Panc1 (cell line): ENCODE results near the gene FAM174C. TPM values are rescaled to one million over a fixed set of nuclear protein-coding genes. Genes with fewer than 3 reads are reported as not detected.
A peak's percentile ranks its signal among the peaks of the same experiment; 100 is the strongest.
"Not testable (repeated sequence)": the region's sequence is repeated elsewhere in the genome, so short reads cannot be mapped to it uniquely, and the experiment has no call there.

Source experiments
- ATAC-seq: fragments of 200-7000 bp; cut with Tn5 transposase; 2 replicates; pipeline ENCODE4 v1.9.1; 2020; ENCODE audit warnings: mild to moderate bottlenecking, moderate library complexity
- BruUV-seq: library from RNA; stranded (reverse); fragments of 400-500 nt; replicated peaks from 2 replicates; lab custom pipeline; 2021; lab: Mats Ljungman, UMichigan
- CTCF ChIA-PET: fragments of 300-600 bp; sonication (Branson Sonifier 250); formaldehyde crosslinking; loops from one replicate; lab custom pipeline; 2022; ENCODE audit warnings: antibody characterized with exemption; lab: Charles Lee
- POLR2A ChIA-PET: fragments of 300-600 bp; sonication (Branson Sonifier 250); formaldehyde crosslinking; loops from one replicate; lab custom pipeline; 2022; ENCODE audit warnings: antibody characterized with exemption; lab: Charles Lee
- DNase-seq: peaks from one replicate; pipeline ENCODE4 v3.0.0-alpha.2; 2010; ENCODE audit warnings: low read depth, low spot score
- H3K27ac ChIP-seq: 2 replicates; pipeline ENCODE4 v1.5.1; 2011; ENCODE audit warnings: mild to moderate bottlenecking, low read length, inconsistent platforms
- H3K27me3 ChIP-seq: fragments of 200-500 bp; sonication (Bioruptor generic); 2 replicates; pipeline ENCODE4 v1.6.0; 2014; ENCODE audit warnings: low read length, inconsistent platforms; ENCODE audit not compliant: control insufficient read depth, insufficient read depth
- H3K36me3 ChIP-seq: fragments of 200-500 bp; sonication (Bioruptor generic); 2 replicates; pipeline ENCODE4 v1.5.1; 2014; ENCODE audit warnings: inconsistent platforms, mild to moderate bottlenecking, low read length, moderate library complexity; ENCODE audit not compliant: control insufficient read depth, insufficient read depth
- H3K4me1 ChIP-seq: 2 replicates; pipeline ENCODE4 v1.5.1; 2011; ENCODE audit warnings: inconsistent platforms, mild to moderate bottlenecking, low read length, moderate library complexity; ENCODE audit not compliant: control insufficient read depth, insufficient read depth
- H3K4me3 ChIP-seq, 2 experiments: 2 replicates each; pipeline ENCODE4 v1.5.1; 2011 to 2012; ENCODE audit warnings: low read depth in 2 of 2, low read length in 2 of 2, mild to moderate bottlenecking in 2 of 2, inconsistent platforms in 1 of 2, moderate library complexity in 1 of 2
- H3K9me3 ChIP-seq: fragments of 200-500 bp; sonication (Bioruptor generic); 2 replicates; pipeline ENCODE4 v1.5.1; 2014; ENCODE audit warnings: low read depth, mild to moderate bottlenecking, inconsistent platforms, low read length, moderate library complexity; ENCODE audit not compliant: control insufficient read depth, insufficient read depth
- POLR2AphosphoS5 ChIP-seq: IDR thresholded peaks from 2 replicates; pipeline ENCODE4 v1.6.1; 2012; ENCODE audit warnings: mild to moderate bottlenecking, low read depth, low read length, moderate library complexity
- SIN3A ChIP-seq: IDR thresholded peaks from 2 replicates; pipeline ENCODE4 v1.6.1; 2012; ENCODE audit warnings: low read depth, mild to moderate bottlenecking, low read length, moderate library complexity, borderline replicate concordance; ENCODE audit not compliant: insufficient read depth
- TCF7L2 ChIP-seq: IDR thresholded peaks from 2 replicates; pipeline ENCODE4 v1.6.1; 2011; ENCODE audit warnings: mild to moderate bottlenecking, low read depth, low read length, inconsistent platforms
- in situ Hi-C: cut with HindIII; loops from 2 replicates; pipeline ENCODE4 v1.10.0; 2016; ENCODE audit warnings: low sequenced_read_pairs, low pct_unique_long_range_greater_than_20kb
- intact Hi-C: fragments of 100-400 bp; cut with micrococcal nuclease; formaldehyde crosslinking; loops from one replicate; pipeline ENCODE4 v1.10.0; 2022; ENCODE audit not compliant: unreplicated experiment
- total RNA-seq: library from RNA; stranded (reverse); gene quantifications from one replicate; pipeline ENCODE4 v1.2.1, GENCODE V29; 2021; ENCODE audit not compliant: unreplicated experiment
- TF ChIP-seq, protein P1 (sequence below), 2 experiments: IDR thresholded peaks; 2 replicates each; pipeline ENCODE4 v1.6.1; 2011 to 2012; ENCODE audit warnings: low read depth in 2 of 2, control low read depth in 1 of 2, low read length in 1 of 2, mild to moderate bottlenecking in 1 of 2, moderate library complexity in 1 of 2; ENCODE audit not compliant: insufficient read depth in 1 of 2
- TF ChIP-seq, protein P2 (sequence below): fragments of 450-650 bp; IDR thresholded peaks from 2 replicates; pipeline ENCODE4 v1.5.1; 2017; ENCODE audit warnings: mild to moderate bottlenecking

The FAM174C gene
- total RNA-seq, 1 experiment from 2014 or later, result 133 TPM

DNA sequence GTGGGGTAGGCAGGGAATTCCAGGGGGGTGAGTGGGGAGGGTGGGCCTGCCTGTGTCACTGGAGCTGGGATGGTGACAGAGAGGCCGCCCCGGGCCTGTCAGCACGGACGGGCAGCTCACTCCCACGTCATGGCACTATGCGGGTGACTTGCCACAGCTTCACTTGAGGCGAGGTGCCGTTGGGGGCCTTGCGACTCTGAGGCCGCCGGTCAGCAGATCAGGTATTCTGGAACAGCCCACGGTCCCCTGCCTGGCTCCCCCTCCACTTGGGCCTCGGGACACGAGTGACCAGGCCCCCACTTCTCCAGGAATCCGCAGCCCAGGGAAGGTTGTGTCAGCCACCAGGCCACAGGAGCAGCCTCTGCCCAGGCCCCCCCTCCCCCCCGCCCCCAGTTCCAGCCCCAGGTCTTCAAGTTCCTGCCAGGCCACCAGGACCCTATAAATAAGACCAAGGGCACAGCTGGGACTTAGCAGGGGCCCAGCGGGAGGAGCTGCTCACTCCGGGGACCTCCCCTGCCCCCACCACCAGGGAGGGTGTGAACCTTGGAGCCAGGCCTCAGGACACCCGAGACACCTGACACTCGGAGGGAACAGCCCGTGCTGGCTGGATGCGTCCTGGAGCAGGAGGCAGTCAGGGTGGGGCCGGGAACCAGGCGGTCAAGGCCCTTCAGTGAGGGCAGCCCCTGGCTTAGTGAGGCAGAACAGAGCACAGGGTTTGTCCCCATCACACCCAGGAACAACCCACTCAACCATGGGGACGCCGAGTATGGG is 29.7 kb upstream of the FAM174C start:
- no TSS peak for BruUV-seq
- DNase-seq (no peak), ATAC-seq (no peak)
- no peak for TF ChIP-seq TCF7L2
- TF ChIP-seq, protein P1, sequence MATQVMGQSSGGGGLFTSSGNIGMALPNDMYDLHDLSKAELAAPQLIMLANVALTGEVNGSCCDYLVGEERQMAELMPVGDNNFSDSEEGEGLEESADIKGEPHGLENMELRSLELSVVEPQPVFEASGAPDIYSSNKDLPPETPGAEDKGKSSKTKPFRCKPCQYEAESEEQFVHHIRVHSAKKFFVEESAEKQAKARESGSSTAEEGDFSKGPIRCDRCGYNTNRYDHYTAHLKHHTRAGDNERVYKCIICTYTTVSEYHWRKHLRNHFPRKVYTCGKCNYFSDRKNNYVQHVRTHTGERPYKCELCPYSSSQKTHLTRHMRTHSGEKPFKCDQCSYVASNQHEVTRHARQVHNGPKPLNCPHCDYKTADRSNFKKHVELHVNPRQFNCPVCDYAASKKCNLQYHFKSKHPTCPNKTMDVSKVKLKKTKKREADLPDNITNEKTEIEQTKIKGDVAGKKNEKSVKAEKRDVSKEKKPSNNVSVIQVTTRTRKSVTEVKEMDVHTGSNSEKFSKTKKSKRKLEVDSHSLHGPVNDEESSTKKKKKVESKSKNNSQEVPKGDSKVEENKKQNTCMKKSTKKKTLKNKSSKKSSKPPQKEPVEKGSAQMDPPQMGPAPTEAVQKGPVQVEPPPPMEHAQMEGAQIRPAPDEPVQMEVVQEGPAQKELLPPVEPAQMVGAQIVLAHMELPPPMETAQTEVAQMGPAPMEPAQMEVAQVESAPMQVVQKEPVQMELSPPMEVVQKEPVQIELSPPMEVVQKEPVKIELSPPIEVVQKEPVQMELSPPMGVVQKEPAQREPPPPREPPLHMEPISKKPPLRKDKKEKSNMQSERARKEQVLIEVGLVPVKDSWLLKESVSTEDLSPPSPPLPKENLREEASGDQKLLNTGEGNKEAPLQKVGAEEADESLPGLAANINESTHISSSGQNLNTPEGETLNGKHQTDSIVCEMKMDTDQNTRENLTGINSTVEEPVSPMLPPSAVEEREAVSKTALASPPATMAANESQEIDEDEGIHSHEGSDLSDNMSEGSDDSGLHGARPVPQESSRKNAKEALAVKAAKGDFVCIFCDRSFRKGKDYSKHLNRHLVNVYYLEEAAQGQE (IDR thresholded peaks at IDR 0.05; ENCODE audit: insufficient read depth in 1 of 2, low read depth in 2 of 2, low read length in 1 of 2), result no peak
- no peak for TF ChIP-seq POLR2AphosphoS5
- no peak for TF ChIP-seq SIN3A
- TF ChIP-seq, protein P2, sequence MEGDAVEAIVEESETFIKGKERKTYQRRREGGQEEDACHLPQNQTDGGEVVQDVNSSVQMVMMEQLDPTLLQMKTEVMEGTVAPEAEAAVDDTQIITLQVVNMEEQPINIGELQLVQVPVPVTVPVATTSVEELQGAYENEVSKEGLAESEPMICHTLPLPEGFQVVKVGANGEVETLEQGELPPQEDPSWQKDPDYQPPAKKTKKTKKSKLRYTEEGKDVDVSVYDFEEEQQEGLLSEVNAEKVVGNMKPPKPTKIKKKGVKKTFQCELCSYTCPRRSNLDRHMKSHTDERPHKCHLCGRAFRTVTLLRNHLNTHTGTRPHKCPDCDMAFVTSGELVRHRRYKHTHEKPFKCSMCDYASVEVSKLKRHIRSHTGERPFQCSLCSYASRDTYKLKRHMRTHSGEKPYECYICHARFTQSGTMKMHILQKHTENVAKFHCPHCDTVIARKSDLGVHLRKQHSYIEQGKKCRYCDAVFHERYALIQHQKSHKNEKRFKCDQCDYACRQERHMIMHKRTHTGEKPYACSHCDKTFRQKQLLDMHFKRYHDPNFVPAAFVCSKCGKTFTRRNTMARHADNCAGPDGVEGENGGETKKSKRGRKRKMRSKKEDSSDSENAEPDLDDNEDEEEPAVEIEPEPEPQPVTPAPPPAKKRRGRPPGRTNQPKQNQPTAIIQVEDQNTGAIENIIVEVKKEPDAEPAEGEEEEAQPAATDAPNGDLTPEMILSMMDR, result no peak
- H3K27me3 ChIP-seq, result no peaks in the 10 kb centered on the region
- H3K9me3 ChIP-seq, result no peaks in the 10 kb centered on the region
- H3K4me3 ChIP-seq, result no peak overlapping the region
- intact Hi-C loops, result no loop called here
- POLR2A ChIA-PET, result no interaction called here
- in situ Hi-C loops, result no loop called here
- peak overlapping the region; percentile 80; the same call in 1 of the 2 replicates for H3K27ac ChIP-seq
- H3K36me3 ChIP-seq, result peaks cover 3% of the 10 kb centered on the region; the same call in 1 of the 2 replicates
- H3K4me1 ChIP-seq, result peaks cover 29% of the 10 kb centered on the region
- CTCF ChIA-PET, result interaction anchor here (0.5 to 2.5 kb wide), 2 partner anchors 21 to 739 kb away, joined by 5 to 46 read pairs; no protein-coding TSS in a partner anchor

DNA sequence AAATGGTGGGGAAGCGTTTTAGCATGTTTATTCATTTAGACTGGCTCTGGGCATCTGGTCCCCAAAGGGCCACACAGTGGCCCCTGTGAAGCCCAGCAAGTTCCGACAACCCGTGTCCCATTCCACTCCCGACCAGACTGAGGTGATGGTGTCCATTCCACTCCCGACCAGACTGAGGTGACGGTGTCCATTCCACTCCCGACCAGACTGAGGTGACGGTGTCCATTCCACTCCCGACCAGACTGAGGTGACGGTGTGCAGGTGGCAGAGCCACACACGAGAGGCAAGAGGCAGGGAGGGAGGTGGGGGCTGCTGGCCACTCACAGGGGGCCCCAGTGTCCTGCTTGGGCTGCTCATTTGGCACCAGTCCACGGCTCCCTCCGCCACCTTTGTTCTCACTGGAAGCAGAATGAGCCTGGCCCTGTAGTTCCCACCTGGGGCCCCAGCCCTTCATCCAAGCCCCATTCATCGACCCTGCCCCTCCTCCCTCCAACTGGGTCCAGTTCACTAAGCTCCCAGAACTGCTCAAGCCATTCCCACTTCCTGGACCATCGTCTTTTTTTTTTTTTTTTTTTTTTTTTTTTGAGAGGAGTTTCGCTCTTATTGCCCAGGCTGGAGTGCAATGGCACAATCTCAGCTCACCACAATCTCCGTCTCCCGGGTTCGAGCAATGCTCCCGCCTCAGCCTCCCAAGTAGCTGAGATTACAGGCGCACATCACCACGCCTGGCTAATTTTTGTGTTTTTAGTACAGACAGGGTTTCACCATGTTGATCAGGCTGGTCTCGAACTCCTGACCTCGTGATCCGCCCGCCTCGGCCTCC is 28.9 kb upstream of the FAM174C start:
- DNase-seq, BruUV-seq, H3K36me3 ChIP-seq, intact Hi-C loops, H3K4me3 ChIP-seq, POLR2A ChIA-PET, H3K27me3 ChIP-seq, in situ Hi-C loops, ATAC-seq, H3K9me3 ChIP-seq: not testable (repeated sequence)
- TF ChIP-seq, protein P2, result peak; percentile 21; the same call in 1 of the 2 replicates
- H3K4me1 ChIP-seq, result peaks cover 23% of the 10 kb centered on the region
- H3K27ac ChIP-seq, result peak overlapping the region; percentile 5
- CTCF ChIA-PET, result interaction anchor here (1.1 kb wide), 1 partner anchor 20 kb away, joined by 12 read pairs; no protein-coding TSS in a partner anchor
